Measurements from ENCODE around the gene ATG4C. TPM values are rescaled to one million over a fixed set of nuclear protein-coding genes. Genes with fewer than 3 reads are reported as not detected.

Gene ATG4C
- total RNA-seq, 1 donor from 2014 or later = 4.2 TPM

- FAIRE-seq = no peak
- H3K27me3 ChIP-seq (ENCODE audit: control insufficient read depth, insufficient read depth, low read length) = no peaks in the 10 kb centered on the region
- DNase-seq (ENCODE audit: low read depth) = no peak
- TF ChIP-seq, protein P1, sequence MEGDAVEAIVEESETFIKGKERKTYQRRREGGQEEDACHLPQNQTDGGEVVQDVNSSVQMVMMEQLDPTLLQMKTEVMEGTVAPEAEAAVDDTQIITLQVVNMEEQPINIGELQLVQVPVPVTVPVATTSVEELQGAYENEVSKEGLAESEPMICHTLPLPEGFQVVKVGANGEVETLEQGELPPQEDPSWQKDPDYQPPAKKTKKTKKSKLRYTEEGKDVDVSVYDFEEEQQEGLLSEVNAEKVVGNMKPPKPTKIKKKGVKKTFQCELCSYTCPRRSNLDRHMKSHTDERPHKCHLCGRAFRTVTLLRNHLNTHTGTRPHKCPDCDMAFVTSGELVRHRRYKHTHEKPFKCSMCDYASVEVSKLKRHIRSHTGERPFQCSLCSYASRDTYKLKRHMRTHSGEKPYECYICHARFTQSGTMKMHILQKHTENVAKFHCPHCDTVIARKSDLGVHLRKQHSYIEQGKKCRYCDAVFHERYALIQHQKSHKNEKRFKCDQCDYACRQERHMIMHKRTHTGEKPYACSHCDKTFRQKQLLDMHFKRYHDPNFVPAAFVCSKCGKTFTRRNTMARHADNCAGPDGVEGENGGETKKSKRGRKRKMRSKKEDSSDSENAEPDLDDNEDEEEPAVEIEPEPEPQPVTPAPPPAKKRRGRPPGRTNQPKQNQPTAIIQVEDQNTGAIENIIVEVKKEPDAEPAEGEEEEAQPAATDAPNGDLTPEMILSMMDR (IDR thresholded peaks at IDR 0.05; ENCODE audit: insufficient read depth, low read length, severe bottlenecking) = no peak
- no peak overlapping the region for H3K4me3 ChIP-seq (ENCODE audit: low read depth, low read length)
- no peaks in the 10 kb centered on the region for H3K36me3 ChIP-seq (ENCODE audit: control insufficient read depth, insufficient read depth, low read length)
Observed at GRCh38 chr1:62852253-62852652, 68.3 kb downstream of the ATG4C start.

- Histone ChIP-seq H3K4me3 (ENCODE audit: low read depth, low read length) (no peak overlapping the region), H3K36me3 (ENCODE audit: control insufficient read depth, insufficient read depth, low read length) (no peaks in the 10 kb centered on the region), H3K27me3 (ENCODE audit: control insufficient read depth, insufficient read depth, low read length) (no peaks in the 10 kb centered on the region)
- TF ChIP-seq, protein P1 (IDR thresholded peaks at IDR 0.05; ENCODE audit: insufficient read depth, low read length, severe bottlenecking) = no peak
- FAIRE-seq (no peak), DNase-seq (ENCODE audit: low read depth) (no peak)
Observed at GRCh38 chr1:62856960-62857359, 73.0 kb downstream of the ATG4C start.

DNA sequence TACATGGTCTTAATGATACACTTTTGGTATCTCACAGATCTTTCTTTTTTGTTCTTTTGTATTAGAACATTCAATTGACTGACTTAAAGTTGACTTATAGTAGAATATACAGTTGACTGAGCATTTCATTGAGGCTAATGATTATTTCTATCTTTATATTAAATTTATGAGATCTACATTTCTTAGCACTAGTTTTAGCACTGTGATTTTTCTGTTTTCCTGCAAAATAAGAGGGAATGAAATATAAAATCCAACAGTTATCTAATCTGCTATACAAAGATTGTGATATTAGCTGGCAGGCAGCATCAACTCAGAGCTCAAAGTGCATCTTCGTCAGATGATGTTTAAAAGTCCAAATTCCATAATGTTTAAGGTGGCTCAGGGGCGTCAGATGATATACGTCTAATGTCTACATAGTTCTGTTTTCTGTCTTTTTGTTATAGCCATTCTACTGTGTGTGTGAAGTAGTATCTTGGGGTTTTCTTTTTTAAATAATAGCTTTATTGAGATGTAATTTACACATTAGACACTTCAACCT is 85.4 kb downstream of the ATG4C start:
- no peaks in the 10 kb centered on the region for H3K27me3 ChIP-seq (ENCODE audit: control insufficient read depth, insufficient read depth, low read length)
- DNase-seq (ENCODE audit: low read depth) (no peak), FAIRE-seq (no peak)
- TF ChIP-seq, protein P1 (IDR thresholded peaks at IDR 0.05; ENCODE audit: insufficient read depth, low read length, severe bottlenecking) = no peak
- H3K36me3 ChIP-seq (ENCODE audit: control insufficient read depth, insufficient read depth, low read length) = no peaks in the 10 kb centered on the region
- H3K4me3 ChIP-seq (ENCODE audit: low read depth, low read length) = no peak overlapping the region

- Histone ChIP-seq H3K36me3 (ENCODE audit: control insufficient read depth, insufficient read depth, low read length) (no peaks in the 10 kb centered on the region), H3K27me3 (ENCODE audit: control insufficient read depth, insufficient read depth, low read length) (no peaks in the 10 kb centered on the region), H3K4me3 (ENCODE audit: low read depth, low read length) (no peak overlapping the region)
- DNase-seq (ENCODE audit: low read depth) = no peak
- TF ChIP-seq, protein P1 (IDR thresholded peaks at IDR 0.05; ENCODE audit: insufficient read depth, low read length, severe bottlenecking) = no peak
- no peak for FAIRE-seq
Observed at GRCh38 chr1:62870148-62870547, 86.2 kb downstream of the ATG4C start.

DNA sequence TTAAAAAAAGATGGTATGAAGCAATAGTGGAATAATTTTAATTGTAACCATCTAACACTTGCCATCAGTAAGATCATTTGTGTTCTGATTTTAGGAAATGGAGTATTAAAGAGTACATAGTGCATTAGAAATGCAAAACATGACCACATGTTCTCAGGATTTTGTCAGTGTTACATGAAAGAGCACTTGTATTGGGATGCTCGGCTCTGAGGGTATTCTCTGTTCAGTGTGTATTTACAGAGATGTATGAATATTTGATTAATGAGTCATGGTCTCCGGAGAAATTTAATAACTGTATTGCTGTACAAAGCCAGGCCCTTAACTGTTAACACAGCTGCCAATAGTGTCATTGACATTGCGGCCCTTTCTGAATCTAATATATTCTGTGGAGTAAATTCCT is 91.7 kb downstream of the ATG4C start:
- FAIRE-seq = no peak
- H3K4me3 ChIP-seq (ENCODE audit: low read depth, low read length) = no peak overlapping the region
- no peaks in the 10 kb centered on the region for H3K36me3 ChIP-seq (ENCODE audit: control insufficient read depth, insufficient read depth, low read length)
- TF ChIP-seq, protein P1 (IDR thresholded peaks at IDR 0.05; ENCODE audit: insufficient read depth, low read length, severe bottlenecking) = no peak
- peaks cover 2% of the 10 kb centered on the region for H3K27me3 ChIP-seq (ENCODE audit: control insufficient read depth, insufficient read depth, low read length)
- peak; percentile 1 for DNase-seq (ENCODE audit: low read depth)

- TF ChIP-seq, protein P1 (IDR thresholded peaks at IDR 0.05; ENCODE audit: insufficient read depth, low read length, severe bottlenecking) = no peak
- Histone ChIP-seq H3K36me3 (ENCODE audit: control insufficient read depth, insufficient read depth, low read length) (no peaks in the 10 kb centered on the region), H3K27me3 (ENCODE audit: control insufficient read depth, insufficient read depth, low read length) (peaks cover 2% of the 10 kb centered on the region), H3K4me3 (ENCODE audit: low read depth, low read length) (no peak overlapping the region)
- FAIRE-seq (no peak), DNase-seq (ENCODE audit: low read depth) (no peak)
Observed at GRCh38 chr1:62876535-62876934, 92.6 kb downstream of the ATG4C start.

Measured in bronchial epithelial cell (primary cell).